SJCRH30 (cell line): Measurements from ENCODE around the gene TBXAS1. TPM values are rescaled to one million over a fixed set of nuclear protein-coding genes. Genes with fewer than 3 reads are reported as not detected.

Source experiments
- DNase-seq, 2 experiments: peaks; one replicate each; pipeline ENCODE4 v3.0.0-alpha.2; 2015 to 2020
- H3K27ac ChIP-seq: fragments of 250-450 bp; sonication (Bioruptor Pico); 2 replicates; pipeline ENCODE4 v1.5.1; 2020; ENCODE audit warnings: mild to moderate bottlenecking, moderate library complexity
- H3K27me3 ChIP-seq: fragments of 250-450 bp; sonication (Bioruptor Pico); 2 replicates; pipeline ENCODE4 v1.5.1; 2020; ENCODE audit warnings: mild to moderate bottlenecking, moderate library complexity
- H3K36me3 ChIP-seq: fragments of 250-450 bp; sonication (Bioruptor Pico); 2 replicates; pipeline ENCODE4 v1.5.1; 2020; ENCODE audit warnings: mild to moderate bottlenecking, moderate library complexity
- H3K4me1 ChIP-seq: fragments of 250-450 bp; sonication (Bioruptor Pico); 2 replicates; pipeline ENCODE4 v1.5.1; 2020; ENCODE audit warnings: mild to moderate bottlenecking, moderate library complexity
- H3K4me3 ChIP-seq: fragments of 250-450 bp; sonication (Bioruptor Pico); 2 replicates; pipeline ENCODE4 v1.5.1; 2020; ENCODE audit warnings: mild to moderate bottlenecking, moderate library complexity
- H3K9me3 ChIP-seq: fragments of 250-450 bp; sonication (Bioruptor Pico); replicated peaks from 2 replicates; pipeline ENCODE4 v1.5.1; 2020; ENCODE audit warnings: mild to moderate bottlenecking, moderate library complexity
- total RNA-seq: library from RNA; depleted of rRNA; stranded (reverse); fragments of >200 nt; shearing (Covaris generic); gene quantifications from 2 replicates; pipeline ENCODE4 v1.2.3, GENCODE V29; 2014

TBXAS1 gene
- total RNA-seq, 1 experiment from 2014 or later: 2.9 TPM

- Histone ChIP-seq H3K36me3 (no peaks in the 10 kb centered on the region), H3K9me3 (no peaks in the 10 kb centered on the region), H3K27ac (no peak overlapping the region), H3K4me1 (no peaks in the 10 kb centered on the region), H3K4me3 (no peak overlapping the region), H3K27me3 (no peaks in the 10 kb centered on the region)
- no peak for DNase-seq
These were observed 171.7 kb downstream of the TBXAS1 start for GRCh38 chr7:140000666-140001268.

- DNase-seq: peak; percentile 42 to 74
- H3K9me3 ChIP-seq: no peaks in the 10 kb centered on the region
- no peaks in the 10 kb centered on the region for H3K36me3 ChIP-seq
- H3K27ac ChIP-seq: no peak overlapping the region
- H3K4me3 ChIP-seq: no peak overlapping the region
- no peaks in the 10 kb centered on the region for H3K27me3 ChIP-seq
- no peaks in the 10 kb centered on the region for H3K4me1 ChIP-seq
These were observed 174.9 kb downstream of the TBXAS1 start for GRCh38 chr7:140003913-140004382.

- Histone ChIP-seq H3K36me3 (no peaks in the 10 kb centered on the region), H3K9me3 (no peaks in the 10 kb centered on the region), H3K27me3 (no peaks in the 10 kb centered on the region), H3K4me3 (no peak overlapping the region), H3K4me1 (no peaks in the 10 kb centered on the region), H3K27ac (no peak overlapping the region)
- no peak for DNase-seq
These were observed 175.6 kb downstream of the TBXAS1 start for GRCh38 chr7:140004672-140005071.

- Histone ChIP-seq H3K27ac (no peak overlapping the region), H3K9me3 (no peaks in the 10 kb centered on the region), H3K4me3 (no peak overlapping the region), H3K4me1 (no peaks in the 10 kb centered on the region), H3K27me3 (no peaks in the 10 kb centered on the region), H3K36me3 (no peaks in the 10 kb centered on the region)
- peak in 1 of 2 experiments; percentile 26 for DNase-seq
These were observed 176.3 kb downstream of the TBXAS1 start for GRCh38 chr7:140005341-140005740.

GRCh38 chr7:140005754-140006503 lies 176.9 kb downstream of the TBXAS1 start:
- H3K27me3 ChIP-seq: no peaks in the 10 kb centered on the region
- peak; percentile 48 to 60 for DNase-seq
- no peaks in the 10 kb centered on the region for H3K4me1 ChIP-seq
- no peak overlapping the region for H3K27ac ChIP-seq
- H3K36me3 ChIP-seq: no peaks in the 10 kb centered on the region
- H3K4me3 ChIP-seq: no peak overlapping the region
- H3K9me3 ChIP-seq: no peaks in the 10 kb centered on the region

GRCh38 chr7:140006600-140006999 lies 177.5 kb downstream of the TBXAS1 start:
- no peak for DNase-seq
- H3K27ac ChIP-seq: no peak overlapping the region

GRCh38 chr7:140007051-140007690 lies 178.1 kb downstream of the TBXAS1 start:
- Histone ChIP-seq H3K4me3 (no peak overlapping the region), H3K27me3 (no peaks in the 10 kb centered on the region), H3K9me3 (no peaks in the 10 kb centered on the region), H3K27ac (no peak overlapping the region), H3K4me1 (no peaks in the 10 kb centered on the region), H3K36me3 (no peaks in the 10 kb centered on the region)
- no peak for DNase-seq

More at GRCh38 chr7:140006600-140006999, 177.5 kb downstream of the TBXAS1 start:
- Histone ChIP-seq H3K4me1 (no peaks in the 10 kb centered on the region), H3K36me3 (no peaks in the 10 kb centered on the region), H3K4me3 (no peak overlapping the region), H3K27me3 (no peaks in the 10 kb centered on the region), H3K9me3 (no peaks in the 10 kb centered on the region)

- Histone ChIP-seq H3K9me3 (no peaks in the 10 kb centered on the region), H3K27ac (no peak overlapping the region), H3K4me3 (no peak overlapping the region), H3K36me3 (no peaks in the 10 kb centered on the region), H3K27me3 (no peaks in the 10 kb centered on the region), H3K4me1 (no peaks in the 10 kb centered on the region)
- no peak for DNase-seq
These were observed 179.9 kb downstream of the TBXAS1 start for GRCh38 chr7:140008755-140009610.

- no peaks in the 10 kb centered on the region for H3K4me1 ChIP-seq
- H3K36me3 ChIP-seq: no peaks in the 10 kb centered on the region
- no peak for DNase-seq
- H3K27ac ChIP-seq: no peak overlapping the region
- H3K4me3 ChIP-seq: no peak overlapping the region
- no peaks in the 10 kb centered on the region for H3K9me3 ChIP-seq
- H3K27me3 ChIP-seq: no peaks in the 10 kb centered on the region
These were observed 180.7 kb downstream of the TBXAS1 start for GRCh38 chr7:140009735-140010134.

- H3K27me3 ChIP-seq: no peaks in the 10 kb centered on the region
- no peaks in the 10 kb centered on the region for H3K36me3 ChIP-seq
- no peak overlapping the region for H3K27ac ChIP-seq
- H3K4me3 ChIP-seq: no peak overlapping the region
- H3K9me3 ChIP-seq: no peaks in the 10 kb centered on the region
- no peaks in the 10 kb centered on the region for H3K4me1 ChIP-seq
- DNase-seq: no peak
These were observed 181.3 kb downstream of the TBXAS1 start for GRCh38 chr7:140010194-140010895.

- Histone ChIP-seq H3K27me3 (peaks cover 3% of the 10 kb centered on the region; the same call in 1 of the 2 replicates), H3K4me3 (no peak overlapping the region), H3K9me3 (no peaks in the 10 kb centered on the region), H3K4me1 (no peaks in the 10 kb centered on the region), H3K27ac (no peak overlapping the region), H3K36me3 (no peaks in the 10 kb centered on the region)
- DNase-seq: no peak
These were observed 184.6 kb downstream of the TBXAS1 start for GRCh38 chr7:140013676-140014075.

- Histone ChIP-seq H3K4me3 (no peak overlapping the region), H3K36me3 (no peaks in the 10 kb centered on the region), H3K9me3 (no peaks in the 10 kb centered on the region), H3K4me1 (no peaks in the 10 kb centered on the region), H3K27me3 (peaks cover 3% of the 10 kb centered on the region; the same call in 1 of the 2 replicates), H3K27ac (no peak overlapping the region)
- DNase-seq: no peak
These were observed 185.1 kb downstream of the TBXAS1 start for GRCh38 chr7:140014123-140014522.

- Histone ChIP-seq H3K36me3 (no peaks in the 10 kb centered on the region), H3K9me3 (no peaks in the 10 kb centered on the region), H3K27me3 (peaks cover 3% of the 10 kb centered on the region; the same call in 1 of the 2 replicates), H3K4me3 (no peak overlapping the region), H3K27ac (no peak overlapping the region), H3K4me1 (no peaks in the 10 kb centered on the region)
- DNase-seq: no peak
These were observed 186.5 kb downstream of the TBXAS1 start for GRCh38 chr7:140015471-140015970.

- no peak overlapping the region for H3K27ac ChIP-seq
- DNase-seq: no peak
- no peaks in the 10 kb centered on the region for H3K36me3 ChIP-seq
- H3K4me3 ChIP-seq: no peak overlapping the region
- H3K4me1 ChIP-seq: no peaks in the 10 kb centered on the region
- H3K9me3 ChIP-seq: no peaks in the 10 kb centered on the region
- peaks cover 3% of the 10 kb centered on the region; the same call in 1 of the 2 replicates for H3K27me3 ChIP-seq
These were observed 187.5 kb downstream of the TBXAS1 start for GRCh38 chr7:140016540-140016939.
